GM18505 (cell line): ENCODE data around the gene CRIM1.

Experiments used
- ATAC-seq: cut with Tn5 transposase; IDR thresholded peaks from one replicate; pipeline ENCODE4 v1.9.1; 2021; ENCODE audit not compliant: unreplicated experiment
- POLR2A ChIP-seq: IDR thresholded peaks from 4 replicates; pipeline ENCODE4 v1.6.1; 2011; ENCODE audit warnings: borderline replicate concordance; ENCODE audit not compliant: insufficient read depth, insufficient read length; ENCODE audit errors: extremely low read depth

CRIM1 gene

DNA sequence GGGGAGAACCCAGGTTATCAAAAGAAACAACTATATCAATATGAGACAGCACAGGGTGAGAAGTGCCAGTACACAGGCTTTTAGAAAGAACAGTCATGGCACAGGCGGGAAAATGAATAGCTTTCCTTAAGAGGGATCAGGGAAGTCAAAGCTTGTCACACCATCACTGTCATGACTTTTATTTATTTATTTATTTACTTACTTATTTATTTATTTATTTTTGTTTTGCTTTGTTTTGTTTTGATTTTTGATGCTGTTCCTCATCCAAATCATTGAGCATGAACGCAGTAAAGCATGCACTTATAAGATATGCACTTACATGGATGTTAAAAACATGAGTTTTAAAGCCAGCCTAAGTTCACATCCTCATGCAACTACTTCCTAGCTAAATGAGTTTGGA lies 19.3 kb upstream of the CRIM1 start:
- TF ChIP-seq POLR2A, result no peak
- ATAC-seq, result no peak

GRCh38 chr2:36337354-36337753 lies 18.2 kb upstream of the CRIM1 start:
- peak; percentile 65 for ATAC-seq

DNA sequence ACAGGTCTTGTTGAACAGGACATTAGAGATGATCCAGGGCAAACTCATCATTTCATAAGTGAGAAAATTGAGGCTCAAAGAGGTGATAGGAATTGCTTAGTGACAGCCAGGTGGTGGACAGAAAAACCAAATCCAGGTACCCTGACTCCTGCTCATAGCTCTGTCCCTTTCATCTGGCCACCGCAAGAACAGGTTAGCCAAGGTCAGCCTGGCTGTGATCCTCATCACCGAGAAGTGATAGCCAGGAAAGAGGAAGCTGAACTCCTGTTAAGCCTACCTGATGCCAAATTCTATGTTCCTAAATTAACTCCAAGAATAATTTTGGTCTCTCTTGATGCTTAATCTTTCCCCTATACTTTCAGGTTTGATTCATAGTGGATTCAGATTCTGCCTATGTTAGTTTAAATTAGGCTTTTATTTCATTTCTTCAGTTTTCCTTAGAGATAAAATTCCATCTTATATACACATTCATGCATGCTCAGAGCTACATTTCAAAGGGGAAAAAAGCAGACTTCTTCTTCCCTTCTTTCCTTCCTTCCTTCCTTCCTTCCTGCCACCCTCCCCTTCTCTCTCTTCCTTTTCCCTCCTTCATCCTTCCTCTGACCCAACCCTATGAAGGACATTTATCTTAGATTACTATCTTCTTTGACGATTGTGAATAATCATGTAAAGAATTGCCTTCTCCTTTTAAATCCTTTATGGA lies 17.3 kb upstream of the CRIM1 start:
- ATAC-seq, result no peak
- no peak for TF ChIP-seq POLR2A

More at GRCh38 chr2:36337354-36337753, 18.2 kb upstream of the CRIM1 start:
- no peak for TF ChIP-seq POLR2A

DNA sequence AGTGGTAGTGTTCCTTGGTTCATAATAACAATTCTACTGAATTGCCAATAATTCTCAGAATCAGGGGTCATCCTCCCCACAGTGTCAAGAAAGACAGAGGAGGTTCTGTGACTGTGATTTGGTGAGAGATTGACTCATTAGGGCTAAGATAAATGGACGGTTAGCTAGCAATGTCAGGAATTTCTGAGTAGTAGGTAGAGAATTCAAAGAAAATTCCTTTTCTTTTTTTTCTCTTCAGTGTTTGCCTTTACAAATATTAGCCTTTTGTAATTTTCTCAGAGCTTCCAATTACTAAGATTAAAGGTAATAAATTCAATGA lies 16.8 kb upstream of the CRIM1 start:
- no peak for ATAC-seq
- no peak for TF ChIP-seq POLR2A

GRCh38 chr2:36339607-36340218 lies 15.9 kb upstream of the CRIM1 start:
- no peak for ATAC-seq

GRCh38 chr2:36343606-36344005 lies 12.0 kb upstream of the CRIM1 start:
- no peak for ATAC-seq
- TF ChIP-seq POLR2A, result no peak

More at GRCh38 chr2:36339607-36340218, 15.9 kb upstream of the CRIM1 start:
- no peak for TF ChIP-seq POLR2A

DNA sequence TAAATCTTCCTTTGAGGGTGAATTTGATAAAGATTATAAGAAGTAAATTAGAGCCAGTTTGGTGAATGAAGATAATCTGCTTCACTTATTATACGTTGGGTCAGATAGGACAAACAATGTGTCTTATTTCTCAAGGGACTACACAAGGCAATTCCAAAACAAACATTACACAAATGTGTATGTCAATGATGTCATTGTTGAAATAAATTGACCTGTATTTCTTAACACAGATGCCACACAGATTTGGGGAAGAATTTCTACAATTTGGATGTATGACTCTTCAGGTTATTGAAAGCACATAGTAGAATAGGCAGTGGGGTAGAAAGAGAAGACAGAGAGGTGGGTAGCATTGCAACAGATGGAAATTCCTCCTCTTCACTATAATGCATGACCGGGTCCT lies 6.9 kb upstream of the CRIM1 start:
- TF ChIP-seq POLR2A, result no peak
- no peak for ATAC-seq

DNA sequence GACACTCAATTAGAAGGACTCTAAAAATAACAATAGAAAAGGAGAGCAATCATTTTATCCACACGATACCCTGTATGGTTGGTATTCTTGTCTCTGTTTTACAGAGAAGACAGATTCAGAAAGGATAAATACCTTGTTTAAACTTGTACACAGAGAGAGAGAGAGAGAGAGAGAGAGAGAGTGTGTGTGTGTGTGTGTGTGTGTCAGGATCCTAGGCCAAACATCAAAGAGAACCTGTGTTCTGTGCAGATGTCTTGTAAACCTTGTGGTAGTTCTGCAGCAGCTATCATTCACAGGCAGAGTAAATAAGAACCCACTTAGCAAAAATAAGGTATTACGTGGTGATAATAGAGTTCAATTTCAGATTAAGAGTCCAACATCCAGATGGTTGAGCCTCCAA lies 4.3 kb upstream of the CRIM1 start:
- ATAC-seq, result no peak
- TF ChIP-seq POLR2A, result no peak

DNA sequence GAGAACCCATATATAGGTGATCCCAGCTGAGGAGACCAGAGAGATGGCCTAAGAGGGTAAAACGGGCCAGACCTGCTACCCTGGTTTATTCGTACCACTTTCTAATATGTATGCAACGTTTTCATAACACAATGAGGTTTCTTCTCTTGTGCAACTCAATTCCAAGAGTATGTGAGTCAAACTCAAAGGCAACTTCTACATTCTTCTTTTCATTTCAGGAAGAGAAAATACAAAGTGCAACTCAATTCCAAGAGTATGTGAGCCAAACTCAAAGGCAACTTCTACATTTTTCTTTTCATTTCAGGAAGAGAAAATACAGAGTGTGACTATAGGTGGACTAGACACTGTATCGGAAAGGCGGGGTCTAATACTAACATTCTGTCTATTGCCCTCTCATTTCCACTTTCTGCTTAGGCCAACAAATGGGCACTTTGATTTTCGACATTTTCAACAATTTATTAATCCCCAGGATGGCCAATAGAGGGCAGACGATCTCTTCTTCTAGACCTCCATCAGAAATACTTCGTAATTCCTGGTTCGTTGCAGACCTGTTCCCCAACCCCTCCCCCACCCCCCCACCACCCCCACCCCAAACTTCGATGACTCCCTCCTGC lies 3.7 kb upstream of the CRIM1 start:
- ATAC-seq, result no peak

GRCh38 chr2:36352701-36353100 lies 2.9 kb upstream of the CRIM1 start:
- no peak for TF ChIP-seq POLR2A
- no peak for ATAC-seq

More for the DNA sequence above, 3.7 kb upstream of the CRIM1 start:
- no peak for TF ChIP-seq POLR2A

GRCh38 chr2:36354811-36355150 lies 797 bp upstream of the CRIM1 start:
- TF ChIP-seq POLR2A, result no peak
- ATAC-seq, result no peak

- TF ChIP-seq POLR2A, result no peak
- ATAC-seq, result peak; percentile 23
Measured at GRCh38 chr2:36355890-36356297, 316 bp downstream of the CRIM1 start.

DNA sequence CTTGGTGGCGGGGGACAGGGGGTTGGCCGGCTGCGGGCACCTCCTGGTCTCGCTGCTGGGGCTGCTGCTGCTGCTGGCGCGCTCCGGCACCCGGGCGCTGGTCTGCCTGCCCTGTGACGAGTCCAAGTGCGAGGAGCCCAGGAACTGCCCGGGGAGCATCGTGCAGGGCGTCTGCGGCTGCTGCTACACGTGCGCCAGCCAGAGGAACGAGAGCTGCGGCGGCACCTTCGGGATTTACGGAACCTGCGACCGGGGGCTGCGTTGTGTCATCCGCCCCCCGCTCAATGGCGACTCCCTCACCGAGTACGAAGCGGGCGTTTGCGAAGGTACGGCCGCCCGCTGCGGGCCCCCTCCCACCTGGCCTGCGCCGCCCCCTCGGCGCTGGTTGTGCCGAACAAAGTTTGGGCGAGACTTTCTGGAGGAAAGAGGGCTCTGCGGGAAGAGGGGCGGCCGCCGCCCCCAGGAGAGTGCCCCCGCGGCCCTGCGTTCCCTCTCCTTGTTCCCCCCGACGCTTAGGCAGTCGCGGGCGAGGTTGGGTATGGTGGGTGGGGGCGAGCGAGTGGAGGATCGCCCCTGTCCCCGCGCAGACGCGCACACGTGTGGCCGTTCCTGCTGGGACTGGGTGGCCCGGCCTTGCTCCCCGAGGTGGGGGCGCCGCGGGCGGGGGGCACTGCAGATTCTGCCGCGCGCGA lies 866 bp downstream of the CRIM1 start:
- TF ChIP-seq POLR2A, result no peak
- no peak for ATAC-seq
